SKM-1 treated with dmso at 0.1 percent for 144 hours (cell line): ENCODE data around the gene ARHGAP15.

Experiments used
- DNase-seq: peaks from one replicate; lab custom pipeline; 2025; ENCODE audit not compliant: unreplicated experiment; lab: John Stamatoyannopoulos, UW

ARHGAP15 gene

DNA sequence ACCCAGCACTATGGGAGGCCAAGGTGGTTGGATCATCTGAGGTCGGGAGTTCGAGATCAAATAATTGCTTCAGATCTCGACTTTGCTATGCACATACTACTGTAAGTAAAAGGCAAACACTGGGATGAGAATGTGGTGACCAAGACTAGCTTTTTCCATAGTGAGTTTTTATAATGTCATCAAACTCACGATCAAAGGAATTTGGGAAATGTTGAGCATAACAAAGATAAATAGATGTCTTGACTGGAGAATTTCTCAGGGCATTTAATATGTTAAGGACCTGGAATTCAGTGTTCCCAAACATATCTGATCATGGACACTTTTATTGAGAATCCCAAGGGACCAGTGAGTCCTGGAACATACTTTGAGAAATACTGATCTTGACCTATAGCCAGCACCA is 205.6 kb downstream of the ARHGAP15 start:
- no peak for DNase-seq

DNA sequence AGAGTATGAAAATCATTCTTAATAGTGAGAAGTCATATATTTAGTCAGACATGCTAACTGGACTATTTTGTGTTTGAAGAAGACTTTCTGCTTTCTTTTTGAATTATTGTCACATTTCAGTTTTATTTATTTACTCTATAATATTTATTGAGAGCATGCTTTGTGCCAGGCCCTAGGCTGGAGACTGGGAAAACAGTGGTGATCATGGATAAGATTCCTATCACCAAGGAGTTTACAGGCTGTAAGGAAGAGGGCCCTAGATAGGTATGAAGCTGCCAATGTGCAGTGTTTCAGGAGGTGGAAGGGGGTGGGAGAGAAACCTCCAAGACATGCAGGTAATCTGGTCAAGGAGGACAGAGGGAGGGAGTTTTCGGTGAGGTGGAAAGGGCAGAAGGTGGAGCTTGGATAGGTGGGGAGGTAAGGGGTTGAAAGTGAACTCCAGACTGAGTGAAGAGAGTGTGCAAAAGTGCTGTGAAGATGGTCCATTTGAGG is 207.5 kb downstream of the ARHGAP15 start:
- no peak for DNase-seq

DNA sequence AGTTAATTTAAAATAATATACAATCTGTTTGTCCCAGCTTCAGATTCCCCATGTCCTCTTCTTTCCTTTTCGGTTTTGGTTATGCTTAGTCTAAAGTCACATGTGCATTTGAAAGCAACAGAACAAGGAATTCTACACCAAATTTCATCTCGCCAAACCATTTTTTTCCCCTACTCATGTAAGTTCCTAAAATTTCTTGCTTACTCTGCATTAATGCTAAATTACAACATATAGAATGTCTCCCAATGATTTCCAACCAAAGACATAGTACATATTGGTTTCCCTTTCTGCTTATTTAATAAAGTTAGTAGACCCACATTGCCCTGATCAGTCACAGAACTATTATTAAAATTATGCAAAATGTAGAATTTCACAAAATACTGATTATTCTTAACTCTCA is 212.3 kb downstream of the ARHGAP15 start:
- no peak for DNase-seq

DNA sequence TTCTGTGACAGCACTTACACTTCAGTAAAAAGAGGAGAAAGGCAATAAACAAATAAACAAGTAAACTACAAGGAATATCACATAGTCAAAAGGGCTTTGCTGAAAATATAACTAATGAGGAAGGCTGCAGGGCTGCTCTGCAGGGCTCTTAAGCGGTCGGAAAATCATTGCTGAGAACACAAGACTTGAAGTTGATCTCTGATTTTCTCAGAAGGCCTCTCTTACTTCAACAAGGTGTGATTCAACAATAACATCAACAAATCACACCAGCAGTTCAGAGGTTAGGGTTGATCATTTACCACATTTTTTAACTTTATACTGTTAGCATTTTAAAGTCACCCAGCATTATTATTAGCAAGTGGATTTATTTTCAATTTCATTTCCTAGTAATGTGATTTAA is 215.6 kb downstream of the ARHGAP15 start:
- no peak for DNase-seq

DNA sequence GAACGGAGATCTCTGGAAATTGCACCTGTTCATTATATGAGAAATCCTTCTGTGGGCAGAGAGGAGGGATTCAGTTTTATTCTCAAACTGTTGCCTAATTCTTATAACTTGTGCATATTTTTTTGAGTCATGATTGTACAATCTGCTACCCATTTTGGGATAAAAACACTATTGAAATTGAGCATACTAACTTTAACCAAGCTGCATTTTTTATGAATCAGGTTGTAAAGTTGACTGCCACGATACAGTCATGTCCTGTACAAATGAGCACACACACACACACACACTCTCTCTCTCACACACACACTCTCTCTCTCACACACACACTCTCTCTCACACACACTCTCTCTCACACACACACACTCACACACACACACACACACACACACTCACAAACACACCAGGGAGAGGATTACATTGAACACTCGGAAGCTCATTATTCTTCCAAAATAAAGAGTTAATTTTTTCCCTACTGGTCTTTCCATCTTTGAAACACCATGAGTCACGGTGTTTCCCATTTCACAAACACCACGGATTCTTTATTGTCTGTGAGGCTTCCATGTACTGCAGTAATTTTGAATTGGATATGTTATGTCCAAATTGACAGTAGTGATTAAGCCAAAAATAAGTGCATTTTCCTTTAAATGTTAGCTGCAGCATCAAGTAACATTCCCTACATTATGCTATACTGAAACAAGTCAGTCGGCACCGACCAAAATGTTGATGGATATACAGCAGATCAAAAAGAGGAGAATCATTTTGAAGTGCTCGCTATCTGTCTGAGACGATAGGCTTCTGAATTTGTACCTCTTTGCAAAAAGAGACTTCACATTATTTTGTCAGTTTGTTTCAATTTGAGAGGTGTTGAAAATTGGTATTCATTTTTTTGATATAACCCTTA is 216.9 kb downstream of the ARHGAP15 start:
- no peak for DNase-seq

DNA sequence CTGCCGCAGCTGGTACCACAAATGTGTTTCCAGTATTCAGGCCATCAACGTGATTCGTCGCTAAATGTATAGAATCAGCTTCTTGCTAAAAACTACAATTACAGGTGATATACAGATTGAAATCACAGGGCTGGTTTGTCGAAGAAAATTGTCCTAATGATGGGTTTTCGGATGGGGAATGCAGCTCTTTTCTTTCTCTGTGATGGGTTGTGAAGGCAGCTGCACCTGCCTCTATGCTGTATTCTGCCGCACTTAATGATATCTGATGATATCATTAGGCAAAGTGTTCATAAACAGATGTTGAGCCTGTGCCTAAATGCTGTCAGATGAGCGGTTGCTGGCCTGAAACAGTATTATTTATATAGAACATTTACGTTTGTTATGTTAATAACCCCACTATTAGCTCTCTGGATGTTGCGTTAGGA is 218.1 kb downstream of the ARHGAP15 start:
- no peak for DNase-seq

DNA sequence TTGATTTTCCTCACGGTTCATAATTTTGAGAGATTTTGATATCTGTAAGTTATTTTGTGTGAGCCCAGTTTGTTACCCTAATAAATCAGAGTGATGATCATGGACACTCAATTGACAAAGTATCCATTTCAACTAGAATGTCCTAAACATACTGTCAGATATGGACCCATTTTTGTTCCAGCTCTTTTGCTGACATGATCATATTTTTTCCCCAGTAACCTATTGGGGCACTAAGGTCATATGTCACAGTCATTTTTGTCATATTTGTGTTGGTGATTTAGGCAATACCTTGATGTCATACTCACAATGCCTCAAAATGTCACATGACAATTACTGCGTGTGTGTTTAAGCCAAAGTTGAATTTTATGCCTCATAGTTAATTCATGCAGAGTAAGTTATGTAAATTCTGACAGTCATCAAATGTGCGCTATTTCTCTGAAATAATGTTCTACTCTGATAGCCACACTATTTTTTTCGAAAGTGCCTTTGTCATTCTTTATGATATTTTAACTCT is 218.7 kb downstream of the ARHGAP15 start:
- DNase-seq, result no peak

DNA sequence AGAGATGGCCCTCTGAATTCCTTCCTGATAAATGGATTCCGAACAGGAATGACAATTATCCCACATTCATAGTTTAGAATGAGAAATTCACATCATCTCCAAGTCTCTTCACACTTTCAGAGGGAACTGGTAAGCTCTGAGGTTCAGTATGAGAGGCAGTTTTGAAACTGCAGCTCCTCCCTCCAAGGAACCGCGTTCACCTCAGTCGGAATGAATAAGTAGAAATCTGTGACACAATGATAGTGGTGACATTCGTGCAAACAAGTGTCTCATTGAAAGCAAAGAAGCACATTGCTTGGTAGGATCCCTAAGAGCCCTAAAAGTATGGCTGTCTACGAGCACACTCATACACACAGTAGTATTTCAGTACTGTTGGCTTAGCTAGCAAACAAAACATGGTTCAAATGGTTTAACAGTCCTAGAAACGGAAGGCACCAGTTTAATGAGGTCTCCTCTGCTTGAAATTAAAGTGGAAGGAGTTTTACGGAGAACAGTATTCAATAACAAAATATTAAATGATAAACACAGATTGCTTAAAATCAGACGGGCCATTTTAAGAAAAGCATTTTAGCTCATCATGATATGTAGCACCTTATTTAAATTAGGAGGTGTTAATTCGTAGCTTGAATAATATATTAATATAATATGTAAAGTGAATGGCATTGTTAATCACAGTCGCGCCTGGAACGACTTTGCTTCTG is 225.0 kb downstream of the ARHGAP15 start:
- no peak for DNase-seq

DNA sequence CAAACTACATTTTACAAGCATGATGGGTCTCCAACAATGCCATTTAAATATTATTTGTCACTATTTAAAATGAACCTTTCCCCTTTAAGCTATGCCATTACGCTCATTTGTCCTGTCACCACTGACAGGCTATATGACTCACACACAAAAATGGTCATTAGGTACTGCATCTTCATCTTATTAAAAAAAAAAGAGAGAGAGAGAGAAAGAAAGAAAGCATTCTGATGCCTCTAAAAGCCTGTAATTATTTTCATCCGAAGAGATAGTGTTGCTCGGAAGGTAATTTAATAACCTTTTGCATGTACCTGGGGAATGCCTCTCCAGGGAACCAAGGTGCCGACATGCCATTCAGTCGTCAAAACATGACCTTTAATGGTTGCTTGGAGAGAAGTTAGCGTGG is 226.7 kb downstream of the ARHGAP15 start:
- DNase-seq, result no peak

DNA sequence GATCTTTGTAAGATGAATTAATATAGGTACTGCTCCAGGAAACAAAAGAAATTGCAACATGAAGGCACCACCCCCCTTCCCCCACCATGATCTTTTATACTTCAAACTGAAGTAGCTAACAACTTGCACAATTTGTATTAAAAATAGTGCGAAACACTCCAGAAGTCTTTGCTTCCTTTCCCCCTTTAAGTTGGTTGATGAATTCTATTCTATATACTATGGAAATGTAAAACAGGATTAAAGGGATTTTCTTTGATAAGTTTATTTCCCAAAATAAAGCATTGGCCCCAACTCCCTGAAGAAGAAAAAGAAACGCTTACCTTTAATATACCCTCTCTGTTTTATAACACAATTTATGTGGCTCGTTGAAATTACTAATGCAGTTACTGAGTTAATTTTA is 227.1 kb downstream of the ARHGAP15 start:
- DNase-seq, result no peak

DNA sequence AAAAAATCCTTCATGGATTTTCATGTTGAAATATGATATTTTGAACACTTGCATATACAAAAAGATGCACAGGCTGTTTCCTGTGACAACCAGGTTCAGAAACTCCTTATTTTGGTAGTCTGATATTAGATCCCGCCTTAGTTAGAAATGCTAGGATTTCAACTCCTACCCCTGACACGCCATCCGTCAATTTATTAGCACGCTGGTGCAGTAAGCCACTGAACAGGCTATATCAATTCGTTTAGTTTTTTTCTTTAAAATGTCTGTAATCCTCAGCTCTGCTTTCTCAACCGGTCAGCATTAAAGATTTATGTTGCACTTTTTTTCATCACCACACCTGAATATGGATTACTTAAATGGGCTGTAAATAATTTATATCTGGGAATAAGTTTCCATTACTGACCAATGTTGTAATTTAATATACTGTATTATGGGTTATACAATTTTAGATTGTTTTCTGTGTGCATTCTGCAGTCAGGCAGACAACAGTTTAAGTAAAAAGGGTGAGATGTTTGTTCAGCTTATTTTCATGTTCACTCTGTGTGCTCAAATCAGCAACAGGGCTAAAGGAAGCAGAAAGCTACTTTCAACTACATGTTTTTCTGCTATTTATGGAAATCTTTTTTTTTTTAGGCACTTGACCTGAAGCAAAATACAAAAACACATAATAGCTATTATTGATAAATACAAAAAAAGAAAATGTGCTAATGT is 227.7 kb downstream of the ARHGAP15 start:
- DNase-seq, result no peak

DNA sequence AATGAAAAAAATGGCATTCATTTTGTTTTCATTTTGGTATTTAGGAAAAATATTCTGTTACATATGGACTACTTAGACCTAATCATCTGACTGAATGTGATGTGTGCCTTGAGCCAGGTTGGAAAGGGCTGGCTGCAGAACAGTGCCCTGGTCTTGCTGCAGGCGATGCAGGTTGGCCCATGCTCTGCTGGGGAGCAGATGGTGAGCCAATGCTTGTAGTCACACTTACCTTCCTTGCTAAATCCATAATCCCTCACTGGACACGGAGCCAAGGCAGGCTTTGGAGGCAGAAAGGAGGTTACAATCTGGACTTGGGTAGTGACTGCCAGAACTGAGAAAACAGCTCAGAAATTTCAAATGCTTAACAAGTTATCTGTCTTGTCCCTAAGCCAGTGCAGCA is 228.7 kb downstream of the ARHGAP15 start:
- no peak for DNase-seq

DNA sequence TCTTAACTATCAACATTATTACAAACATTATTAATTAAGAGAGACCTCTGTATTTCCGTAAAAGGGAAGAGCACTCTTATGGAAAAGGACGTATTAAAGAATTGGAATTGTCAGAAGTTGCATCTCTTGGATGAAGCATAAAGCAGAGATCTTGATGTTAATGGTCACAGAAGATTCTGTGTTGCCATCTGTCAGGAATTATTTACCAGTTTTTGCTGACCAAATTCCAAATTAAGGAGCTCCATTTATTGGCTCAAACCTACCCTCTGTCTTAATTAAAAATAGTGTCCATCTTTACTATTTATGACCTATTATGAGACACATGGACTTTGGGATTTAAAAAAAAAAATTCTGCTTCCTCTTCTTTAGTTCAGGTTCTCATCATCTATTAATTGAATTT is 232.1 kb downstream of the ARHGAP15 start:
- no peak for DNase-seq

DNA sequence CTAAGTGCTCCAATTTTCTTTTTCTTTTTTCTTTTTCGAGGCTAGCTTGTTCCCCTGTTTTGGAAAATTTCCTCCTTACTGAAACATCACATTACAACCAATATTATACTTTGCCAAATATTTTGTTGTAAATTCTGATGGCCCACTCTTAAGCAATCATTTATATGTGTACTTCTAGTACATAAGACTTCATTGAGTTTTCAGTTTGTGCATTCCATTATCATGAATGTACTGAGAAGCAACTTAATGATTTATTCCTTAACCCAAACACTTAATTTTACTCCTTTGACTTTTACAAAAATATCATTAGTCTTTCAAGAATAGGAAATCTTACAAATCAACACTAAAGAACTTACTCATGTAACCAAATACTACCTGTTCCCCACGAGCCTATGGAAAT is 242.4 kb downstream of the ARHGAP15 start:
- no peak for DNase-seq

DNA sequence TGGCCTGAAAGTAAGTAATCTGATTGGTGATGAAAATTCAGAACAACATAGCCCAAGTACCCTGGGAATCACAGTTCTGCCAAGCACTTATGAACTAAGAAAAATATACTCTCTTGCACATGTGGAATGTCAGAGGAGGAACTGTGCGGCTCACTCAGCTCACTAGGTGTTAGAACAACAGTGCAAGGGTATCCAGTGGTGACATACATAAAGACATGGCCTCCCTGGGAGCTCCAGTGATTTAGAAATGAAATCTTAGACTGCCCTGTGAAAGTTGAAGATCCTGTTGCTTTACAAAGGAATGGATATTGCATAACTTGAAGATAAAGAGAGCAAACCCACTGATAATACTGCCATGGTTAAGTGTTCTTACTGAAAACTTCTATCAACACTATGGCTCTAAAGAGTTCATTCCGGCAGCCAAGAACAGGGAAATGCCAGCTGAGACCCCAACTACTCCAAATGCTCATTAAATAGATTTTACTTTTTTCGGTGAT is 246.2 kb downstream of the ARHGAP15 start:
- DNase-seq, result no peak

DNA sequence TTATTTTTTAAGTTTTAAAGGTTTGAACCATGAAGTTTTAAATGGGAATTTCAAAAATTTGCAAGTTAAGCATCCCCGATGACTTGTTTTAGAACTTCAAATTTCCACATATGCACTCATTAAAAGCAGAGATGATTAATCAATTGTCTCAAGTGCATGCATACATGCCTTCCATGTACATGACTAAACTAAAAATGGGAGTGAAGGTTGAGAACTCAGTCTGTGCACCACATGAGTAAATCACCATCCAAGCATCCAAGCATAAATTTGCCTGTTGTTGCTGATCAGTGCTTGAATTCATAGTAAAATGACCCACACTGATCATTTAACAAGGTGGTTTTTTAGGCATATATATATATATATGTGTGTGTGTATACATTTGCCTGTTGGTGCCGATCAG is 249.8 kb downstream of the ARHGAP15 start:
- no peak for DNase-seq

DNA sequence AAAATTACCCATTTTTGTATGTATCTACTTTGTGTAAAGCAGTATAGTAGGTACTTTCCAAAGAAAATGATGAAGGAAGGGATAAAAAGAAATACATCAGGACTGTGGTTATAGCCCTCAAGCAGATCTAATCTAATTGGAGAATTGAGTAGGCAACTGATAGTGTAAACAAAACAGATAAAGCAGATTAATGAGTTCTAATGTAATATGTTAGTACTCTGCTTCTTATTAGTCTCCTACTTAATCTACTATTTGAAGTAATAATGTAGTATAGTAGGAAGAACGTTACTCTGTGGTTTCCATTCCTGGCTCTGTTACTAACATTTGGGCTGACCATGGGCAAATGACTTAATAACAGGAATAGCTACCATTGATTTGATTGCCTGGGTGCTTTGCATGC is 250.7 kb downstream of the ARHGAP15 start:
- no peak for DNase-seq

DNA sequence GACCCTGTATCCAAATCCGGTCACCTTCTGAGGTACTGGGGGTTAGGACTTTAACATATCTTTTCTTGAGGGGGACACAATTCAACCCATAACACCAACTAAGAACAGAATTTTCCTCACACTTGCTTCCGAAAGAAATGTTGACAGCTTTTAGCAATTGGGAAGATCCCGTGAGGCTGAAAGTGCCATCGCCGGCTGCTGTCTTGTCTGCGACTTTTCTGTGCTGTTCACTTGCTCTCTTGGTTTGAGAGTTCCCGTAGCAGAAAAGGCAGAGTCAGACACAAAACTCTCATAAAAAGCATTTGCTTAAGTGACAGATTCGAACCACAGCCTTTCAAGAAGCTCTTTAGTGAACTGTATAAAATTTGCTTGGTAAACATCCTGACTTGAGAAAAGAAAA is 253.4 kb downstream of the ARHGAP15 start:
- DNase-seq, result no peak

DNA sequence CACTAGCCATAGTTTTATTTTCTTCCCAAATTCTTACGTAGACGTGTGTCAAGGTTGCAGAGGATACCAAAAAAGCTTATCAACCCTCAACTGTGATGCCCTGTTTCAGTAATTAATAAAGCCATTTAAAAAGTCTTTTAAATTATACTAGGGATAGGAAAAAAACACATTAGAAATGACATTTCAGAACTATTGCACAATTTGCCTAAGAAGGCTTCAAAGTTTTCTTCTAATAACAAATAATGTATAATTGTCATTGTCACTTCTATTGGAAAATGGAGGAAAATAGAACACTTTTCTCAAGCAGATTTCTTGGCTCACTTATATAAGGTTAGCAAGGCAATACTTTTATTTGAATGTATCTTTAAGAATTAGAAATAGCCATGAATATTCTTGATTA is 253.8 kb downstream of the ARHGAP15 start:
- no peak for DNase-seq

DNA sequence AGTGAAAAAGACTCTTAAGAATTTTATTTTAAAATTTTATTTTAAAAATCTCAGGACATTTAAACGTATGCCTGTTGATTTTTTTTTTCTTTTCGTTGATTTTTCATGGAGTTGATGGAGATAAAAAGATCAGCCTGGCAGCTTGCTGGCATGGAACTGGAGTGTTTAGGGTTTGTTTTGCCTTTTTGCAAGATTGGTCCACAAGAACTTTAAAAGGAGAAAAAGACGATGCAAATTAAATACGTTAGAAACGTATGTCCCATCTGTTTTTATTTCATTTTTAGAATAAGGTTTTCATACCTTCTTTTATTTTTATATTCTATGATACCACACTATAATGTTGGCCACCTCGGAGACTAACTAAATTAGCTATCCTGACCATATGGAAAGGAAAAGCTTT is 254.9 kb downstream of the ARHGAP15 start:
- no peak for DNase-seq

DNA sequence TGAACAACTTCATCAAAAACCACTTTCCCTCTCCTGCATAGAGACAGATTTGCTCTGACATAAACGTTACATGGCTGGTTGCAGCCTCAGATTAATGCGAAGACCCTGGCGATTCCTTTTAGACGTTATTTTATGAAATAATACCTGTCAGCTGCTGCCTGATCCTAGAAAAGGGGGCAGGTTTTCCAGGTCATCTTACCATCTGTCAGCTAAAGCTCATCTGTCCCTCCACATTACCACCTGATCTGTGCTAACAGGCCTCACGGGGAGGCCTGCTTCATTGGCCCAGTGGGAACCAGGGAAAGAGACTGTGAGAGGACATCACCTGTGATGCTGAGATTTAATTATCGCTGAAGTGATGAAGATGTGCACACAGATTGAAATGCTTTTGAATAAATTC is 261.0 kb downstream of the ARHGAP15 start:
- no peak for DNase-seq
